ENCODE measurements around the gene DAZAP2. TPM values are rescaled to one million over a fixed set of nuclear protein-coding genes. Genes with fewer than 3 reads are reported as not detected.

Gene DAZAP2
- total RNA-seq, 1 donor from 2014 or later, result 212 TPM

- intact Hi-C loops (cut with DNase I), result loop anchor here (10.0 kb wide), 2 partner anchors 286 to 446 kb away; partner anchors contain the start of gene ATF1
- Histone ChIP-seq H3K27ac (no peak overlapping the region), H3K9me3 (no peaks in the 10 kb centered on the region), H3K36me3 (peaks cover 4 to 11% of the 10 kb centered on the region in 2 donors), H3K4me3 (no peak overlapping the region), H3K27me3 (no peaks in the 10 kb centered on the region), H3K4me1 (no peaks in the 10 kb centered on the region)
- no peak for DNase-seq (ENCODE audit: low spot score in 2 of 2)
- TF ChIP-seq CTCF (IDR thresholded peaks at IDR 0.05), result no peak
Measured at GRCh38 chr12:51210690-51211395, 27.8 kb upstream of the DAZAP2 start.

- intact Hi-C loops (cut with DNase I), result loop anchor here (10.0 kb wide), 2 partner anchors 290 to 450 kb away; partner anchors contain the start of gene ATF1
- H3K9me3 ChIP-seq, result no peaks in the 10 kb centered on the region
- no peak overlapping the region for H3K27ac ChIP-seq
- no peak for DNase-seq (ENCODE audit: low spot score in 2 of 2)
- no peaks in the 10 kb centered on the region for H3K27me3 ChIP-seq
- no peaks in the 10 kb centered on the region for H3K36me3 ChIP-seq
- peaks cover 4 to 15% of the 10 kb centered on the region in 2 donors for H3K4me1 ChIP-seq
- no peak overlapping the region for H3K4me3 ChIP-seq
- TF ChIP-seq CTCF (IDR thresholded peaks at IDR 0.05), result no peak
Measured at GRCh38 chr12:51214895-51215294, 23.7 kb upstream of the DAZAP2 start.

- Histone ChIP-seq H3K4me3 (peak overlapping the region; percentile 98), H3K27me3 (no peaks in the 10 kb centered on the region), H3K36me3 (no peaks in the 10 kb centered on the region), H3K27ac (peak overlapping the region; percentile 99), H3K4me1 (peaks cover 4 to 15% of the 10 kb centered on the region in 2 donors), H3K9me3 (no peaks in the 10 kb centered on the region)
- no peak for DNase-seq (ENCODE audit: low spot score in 2 of 2)
- no peak for TF ChIP-seq CTCF (IDR thresholded peaks at IDR 0.05)
- intact Hi-C loops (cut with DNase I), result loop anchor here (10.0 kb wide), 2 partner anchors 292 to 452 kb away; partner anchors contain the start of gene ATF1
Measured at GRCh38 chr12:51216642-51217041, 22.0 kb upstream of the DAZAP2 start.

- peak; percentile 12 to 34 (median 13) for TF ChIP-seq CTCF (IDR thresholded peaks at IDR 0.05)
- intact Hi-C loops (cut with DNase I), result loop anchor here (10.0 kb wide), 2 partner anchors 293 to 453 kb away; partner anchors contain the start of gene ATF1
- Histone ChIP-seq H3K4me3 (peak overlapping the region; percentile 98), H3K27ac (peak overlapping the region; percentile 99), H3K36me3 (no peaks in the 10 kb centered on the region), H3K27me3 (no peaks in the 10 kb centered on the region), H3K9me3 (no peaks in the 10 kb centered on the region), H3K4me1 (peaks cover 4 to 15% of the 10 kb centered on the region in 2 donors)
- DNase-seq (ENCODE audit: low spot score in 2 of 2), result peak in 1 of 2 donors; percentile 79
Measured at GRCh38 chr12:51217133-51217967, 21.3 kb upstream of the DAZAP2 start.

- Histone ChIP-seq H3K27me3 (no peaks in the 10 kb centered on the region), H3K27ac (peak within 1 kb of the TSS; percentile 99), H3K9me3 (no peaks in the 10 kb centered on the region), H3K36me3 (no peaks in the 10 kb centered on the region), H3K4me1 (peaks cover 4 to 15% of the 10 kb centered on the region in 2 donors), H3K4me3 (peak within 1 kb of the TSS; percentile 98)
- DNase-seq (ENCODE audit: low spot score in 2 of 2), result peak; percentile 21 to 84
- intact Hi-C loops (cut with DNase I), result loop anchor here (1.0 to 10.0 kb wide), 6 partner anchors 20 to 453 kb away; partner anchors contain the start of genes ATF1, CSRNP2, DAZAP2 and SMAGP
- TF ChIP-seq CTCF (IDR thresholded peaks at IDR 0.05), result peak; percentile 45 to 84 (median 81)
Measured at GRCh38 chr12:51217968-51218606, 20.5 kb upstream of the DAZAP2 start, which contains the start of gene POU6F1. Gene POU6F1 (minus strand): TSS chr12:51218062. CDS start chr12:51206836, 11,226 bp downstream.

All from ascending aorta (tissue), 2 donors.